ENCODE data around the gene SERINC2.

The SERINC2 gene

DNA sequence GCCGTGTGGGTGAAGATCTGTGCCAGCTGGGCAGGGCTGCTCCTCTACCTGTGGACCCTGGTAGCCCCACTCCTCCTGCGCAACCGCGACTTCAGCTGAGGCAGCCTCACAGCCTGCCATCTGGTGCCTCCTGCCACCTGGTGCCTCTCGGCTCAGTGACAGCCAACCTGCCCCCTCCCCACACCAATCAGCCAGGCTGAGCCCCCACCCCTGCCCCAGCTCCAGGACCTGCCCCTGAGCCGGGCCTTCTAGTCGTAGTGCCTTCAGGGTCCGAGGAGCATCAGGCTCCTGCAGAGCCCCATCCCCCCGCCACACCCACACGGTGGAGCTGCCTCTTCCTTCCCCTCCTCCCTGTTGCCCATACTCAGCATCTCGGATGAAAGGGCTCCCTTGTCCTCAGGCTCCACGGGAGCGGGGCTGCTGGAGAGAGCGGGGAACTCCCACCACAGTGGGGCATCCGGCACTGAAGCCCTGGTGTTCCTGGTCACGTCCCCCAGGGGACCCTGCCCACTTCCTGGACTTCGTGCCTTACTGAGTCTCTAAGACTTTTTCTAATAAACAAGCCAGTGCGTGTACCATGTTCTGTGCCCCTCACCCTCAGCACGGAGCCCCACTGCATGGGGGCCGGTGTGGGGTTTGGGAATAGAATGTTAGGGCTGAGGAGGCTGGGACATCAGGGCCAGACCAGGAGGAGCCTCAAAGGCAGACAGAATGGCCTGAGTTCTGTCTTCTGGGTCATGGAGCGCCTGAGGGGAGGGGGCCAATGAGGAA is 21.3 kb downstream of the SERINC2 start:
- no peak for DNase-seq (ENCODE audit: low spot score)

DNA sequence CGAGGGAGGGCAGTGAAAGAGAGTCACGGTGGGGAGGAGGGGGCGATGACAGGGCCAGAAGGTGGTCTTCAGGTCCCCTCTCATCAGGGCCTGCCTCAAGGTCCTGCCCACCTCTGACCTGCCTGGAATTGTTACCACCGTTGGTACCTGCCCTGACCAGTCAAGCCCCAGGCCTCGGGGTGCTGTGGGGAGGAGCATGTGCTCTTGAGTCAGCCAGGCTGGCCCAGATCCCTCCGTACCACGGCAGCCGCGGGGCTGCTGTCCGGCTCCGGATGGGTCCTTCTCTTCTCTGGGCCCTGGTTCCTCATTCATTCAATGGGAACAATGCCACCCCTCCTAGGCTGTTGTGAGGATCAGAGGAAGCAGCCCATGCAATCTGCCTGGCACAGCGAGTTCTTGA is 22.0 kb downstream of the SERINC2 start:
- no peak for DNase-seq (ENCODE audit: low spot score)

DNA sequence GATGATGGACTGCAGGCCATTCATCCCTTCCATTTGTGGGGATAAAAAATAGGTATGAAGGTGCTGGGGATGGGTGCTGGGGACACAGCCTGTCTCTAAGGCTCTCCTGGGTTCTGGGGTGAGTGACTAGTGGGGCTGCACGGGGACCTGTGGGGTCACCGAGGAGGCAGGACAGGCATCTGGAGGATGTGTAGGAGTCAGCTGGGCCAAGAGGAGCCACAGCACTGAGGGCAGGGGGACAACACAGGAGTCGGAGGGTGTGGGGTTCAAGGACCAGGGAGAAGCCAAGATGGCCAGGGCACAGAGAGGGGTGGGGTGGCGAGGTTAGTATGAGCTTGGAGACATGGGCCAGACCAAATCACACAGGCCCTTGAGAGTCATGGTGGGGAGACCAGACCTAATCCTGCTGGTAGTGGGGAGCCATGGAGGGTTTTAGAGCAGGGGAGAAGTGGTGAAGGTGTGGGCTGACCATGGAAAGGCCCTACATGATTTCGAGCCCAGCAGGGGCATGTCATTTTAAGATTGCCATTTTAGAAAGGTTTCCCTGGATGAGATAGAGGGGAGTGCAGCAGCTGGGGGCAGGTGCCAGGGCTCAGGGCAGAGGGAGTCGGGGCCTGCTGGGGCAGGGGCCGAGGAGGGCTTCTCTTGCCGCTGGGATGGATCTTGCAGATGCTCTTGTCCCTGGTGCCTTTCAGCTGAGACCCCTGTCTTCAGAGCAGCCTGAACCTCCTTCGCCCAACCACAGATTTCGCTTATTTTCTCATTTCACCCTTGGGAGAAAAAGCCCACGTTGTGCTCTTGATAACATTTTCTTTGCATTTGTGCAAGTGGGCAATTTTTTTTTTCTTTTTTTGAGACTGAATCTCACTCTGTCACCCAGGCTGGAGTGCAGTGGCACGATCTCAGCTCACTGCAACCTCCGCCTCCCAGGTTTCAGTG is 22.7 kb downstream of the SERINC2 start:
- no peak for DNase-seq (ENCODE audit: low spot score)

DNA sequence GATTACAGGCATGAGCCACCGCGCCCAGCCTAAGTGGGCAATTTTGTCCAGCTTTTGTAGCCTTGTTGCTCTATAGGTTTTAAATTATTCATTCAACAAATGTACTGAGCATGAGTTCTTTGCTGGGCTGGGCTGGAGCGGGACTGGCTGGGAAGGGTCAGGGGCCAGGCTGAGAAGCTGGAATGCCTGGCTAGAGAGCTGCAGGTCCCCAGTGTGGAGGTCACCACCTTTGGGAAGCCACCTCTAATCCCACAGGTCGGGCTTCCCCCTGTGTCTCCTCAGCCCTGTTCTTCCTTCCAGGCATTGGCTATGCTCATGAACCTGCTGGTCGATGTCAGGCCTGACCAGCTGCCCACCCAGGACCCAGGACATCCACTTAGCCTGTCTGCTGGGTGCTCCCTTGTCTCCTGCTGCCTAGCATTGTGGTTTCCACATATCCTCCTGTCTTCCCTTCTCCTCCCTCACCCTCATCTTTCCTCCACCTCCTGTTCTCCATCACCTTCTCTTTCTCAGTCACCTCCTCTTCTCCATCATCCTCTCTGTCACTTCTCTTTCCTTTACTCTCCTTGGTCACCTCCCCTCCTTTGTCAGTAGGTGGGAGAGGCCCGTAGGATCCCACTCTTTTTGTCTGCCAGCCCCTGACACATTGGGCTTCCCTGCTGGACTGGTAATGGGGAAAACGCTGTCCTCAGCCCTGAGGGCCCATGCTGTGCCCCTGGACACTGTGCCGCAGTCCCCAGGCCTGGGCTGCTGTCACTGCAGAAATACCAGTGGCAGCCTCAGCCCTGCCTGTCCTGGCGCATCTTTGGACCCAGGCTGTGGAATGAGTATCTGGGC is 23.8 kb downstream of the SERINC2 start:
- DNase-seq (ENCODE audit: low spot score): no peak

DNA sequence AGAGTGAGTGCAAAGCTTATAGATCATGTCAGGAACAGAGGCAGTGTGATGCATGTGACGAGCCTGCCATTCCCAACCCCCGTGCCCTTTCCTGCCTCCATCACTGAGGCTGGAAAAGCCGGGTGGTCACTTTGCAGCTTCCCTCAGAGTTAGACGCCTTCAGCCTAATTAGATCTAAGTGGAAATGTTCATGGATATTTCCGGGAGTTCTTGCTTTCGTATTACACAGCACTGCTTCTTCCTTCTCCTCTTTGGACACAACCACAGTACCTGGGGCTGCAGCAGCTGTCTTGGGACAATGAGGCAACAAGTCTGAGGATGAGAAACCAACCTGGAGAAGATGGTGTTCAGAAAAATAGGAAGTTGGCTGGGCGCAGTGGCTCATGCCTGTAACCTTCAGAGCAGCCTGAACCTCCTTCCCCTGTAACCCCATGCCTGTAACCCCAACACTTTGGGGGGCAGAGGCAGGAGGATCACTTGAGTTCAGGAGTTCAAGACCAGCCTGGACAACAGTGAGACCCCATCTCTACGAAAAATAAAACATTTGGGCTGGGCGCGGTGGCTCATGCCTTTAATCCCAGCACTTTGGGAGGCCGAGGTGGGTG is 24.5 kb downstream of the SERINC2 start:
- DNase-seq (ENCODE audit: low spot score): no peak

DNA sequence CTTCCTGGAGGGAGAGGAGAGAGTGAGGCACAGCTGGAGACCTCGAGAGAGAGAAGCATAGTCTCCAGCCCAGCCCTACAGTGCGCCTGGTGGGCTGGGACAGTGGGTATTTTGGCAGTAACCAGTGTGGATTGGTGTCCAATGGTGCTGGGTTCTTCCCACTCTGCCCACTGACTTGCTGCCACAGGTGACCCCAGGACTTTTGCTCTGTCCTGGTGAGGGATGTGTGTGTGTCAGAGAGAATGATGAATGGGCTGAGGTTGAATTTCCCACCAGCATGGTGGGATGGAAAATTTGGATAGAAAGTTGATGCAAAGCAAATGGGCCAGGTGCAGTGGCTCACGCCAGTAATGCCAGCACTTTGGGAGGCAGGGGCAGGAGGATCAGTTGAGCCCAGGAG is 26.3 kb downstream of the SERINC2 start:
- no peak for DNase-seq (ENCODE audit: low spot score)

DNA sequence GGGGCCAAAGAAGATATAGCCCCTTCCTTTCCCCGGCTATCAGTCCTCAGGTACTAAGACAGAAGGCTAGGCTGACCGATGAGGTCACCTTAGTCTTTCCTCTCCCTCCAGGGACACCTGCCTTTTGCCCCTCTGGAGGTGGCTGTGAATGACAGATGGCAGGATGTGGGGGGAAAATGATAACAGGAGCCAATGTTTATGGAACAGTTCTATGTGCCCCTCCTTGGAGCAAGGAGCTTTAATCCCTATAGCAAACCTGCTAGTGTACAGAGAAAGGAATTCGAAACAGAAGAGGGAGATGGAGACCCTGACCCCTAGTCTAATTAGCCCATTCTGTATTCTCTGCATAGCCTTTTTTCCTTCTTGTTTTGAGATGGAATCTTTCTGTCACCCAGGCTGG is 28.1 kb downstream of the SERINC2 start:
- no peak for DNase-seq (ENCODE audit: low spot score)

DNA sequence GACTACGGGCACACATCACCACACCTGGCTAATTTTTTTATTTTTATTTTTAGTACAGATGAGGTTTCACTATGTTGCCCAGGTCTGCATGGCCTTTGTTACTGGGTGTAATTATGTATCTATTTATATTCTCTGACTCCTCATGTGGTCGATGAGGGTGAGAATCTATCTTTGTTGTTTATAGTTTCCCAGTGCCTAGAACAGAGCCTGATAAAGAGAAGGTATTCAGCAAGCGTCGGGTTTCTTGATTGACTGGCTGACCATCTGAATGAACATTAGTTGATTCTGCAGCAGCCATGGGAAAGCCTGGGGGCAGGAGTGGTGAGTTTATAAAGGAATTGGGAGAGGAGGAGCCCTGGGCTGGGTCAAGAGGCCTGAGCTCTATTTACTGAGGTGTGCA is 28.5 kb downstream of the SERINC2 start:
- DNase-seq (ENCODE audit: low spot score): no peak

DNA sequence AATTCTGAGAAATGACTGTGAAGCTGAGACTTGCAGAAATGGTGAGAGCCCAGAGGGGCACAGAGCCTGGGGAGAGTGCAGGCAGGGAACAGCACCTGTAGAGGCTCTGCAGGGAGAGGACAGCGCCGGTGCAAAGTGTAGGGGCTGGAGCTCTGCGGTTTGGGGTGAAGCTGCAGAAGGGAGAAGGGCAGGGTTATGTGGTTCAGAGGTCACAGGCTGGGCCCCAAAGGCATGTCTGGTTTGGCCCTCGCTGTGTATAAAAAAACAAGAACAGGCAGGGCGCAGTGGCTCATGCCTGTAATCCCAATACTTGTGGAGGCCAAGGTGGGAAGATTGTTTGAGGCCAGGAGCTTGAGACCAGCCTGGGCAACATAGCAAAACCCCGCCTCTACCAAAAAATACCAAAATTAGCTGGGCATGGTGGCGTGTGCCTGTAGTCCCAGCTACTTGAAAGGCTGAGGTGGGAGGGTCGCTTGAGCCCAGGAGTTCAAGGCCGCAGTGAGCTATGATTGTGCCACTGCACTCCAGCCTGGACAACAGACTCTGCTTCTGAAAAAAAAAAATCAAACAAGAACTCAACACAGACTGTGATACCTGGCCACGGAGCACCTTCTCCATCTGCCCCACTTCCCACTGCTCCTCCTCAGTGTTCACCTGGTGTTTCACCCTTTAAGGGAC is 29.1 kb downstream of the SERINC2 start:
- DNase-seq (ENCODE audit: low spot score): no peak

DNA sequence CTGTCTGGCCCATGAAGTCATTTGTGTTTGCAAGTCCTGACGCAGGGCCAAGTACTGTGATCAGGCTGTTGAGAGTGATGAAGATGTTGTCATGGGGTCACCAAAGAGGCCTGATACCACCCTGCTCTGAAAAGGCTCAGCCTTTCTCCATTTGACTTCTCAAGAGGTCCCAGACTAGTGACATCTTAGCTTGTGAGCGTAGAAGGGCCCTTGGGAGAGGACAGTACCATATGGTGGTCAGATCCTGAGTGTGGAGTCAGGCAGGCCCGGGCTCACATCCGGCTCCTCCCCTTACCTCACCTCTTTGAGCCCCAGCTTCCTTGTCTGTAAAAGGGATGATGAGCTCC is 29.6 kb downstream of the SERINC2 start:
- no peak for DNase-seq (ENCODE audit: low spot score)

DNA sequence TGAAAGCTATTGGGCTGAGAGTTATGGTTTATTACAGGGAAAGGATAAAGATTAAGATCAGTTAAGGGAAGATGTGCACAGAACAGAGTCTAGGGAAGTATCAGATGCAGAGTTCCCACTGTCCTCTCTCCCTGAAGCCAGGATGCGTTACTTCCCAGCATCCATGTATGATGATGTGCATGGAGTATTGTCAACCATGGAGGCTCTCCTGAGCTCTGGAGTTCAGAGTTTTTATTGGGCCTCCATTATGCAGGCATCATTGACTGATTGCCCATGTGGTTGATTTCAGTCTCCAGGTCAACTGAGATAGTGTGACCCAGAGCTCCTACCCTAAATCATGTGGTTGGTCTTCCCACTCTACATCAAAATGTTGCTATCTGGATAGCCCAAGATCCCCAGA is 30.7 kb downstream of the SERINC2 start:
- no peak for DNase-seq (ENCODE audit: low spot score)

DNA sequence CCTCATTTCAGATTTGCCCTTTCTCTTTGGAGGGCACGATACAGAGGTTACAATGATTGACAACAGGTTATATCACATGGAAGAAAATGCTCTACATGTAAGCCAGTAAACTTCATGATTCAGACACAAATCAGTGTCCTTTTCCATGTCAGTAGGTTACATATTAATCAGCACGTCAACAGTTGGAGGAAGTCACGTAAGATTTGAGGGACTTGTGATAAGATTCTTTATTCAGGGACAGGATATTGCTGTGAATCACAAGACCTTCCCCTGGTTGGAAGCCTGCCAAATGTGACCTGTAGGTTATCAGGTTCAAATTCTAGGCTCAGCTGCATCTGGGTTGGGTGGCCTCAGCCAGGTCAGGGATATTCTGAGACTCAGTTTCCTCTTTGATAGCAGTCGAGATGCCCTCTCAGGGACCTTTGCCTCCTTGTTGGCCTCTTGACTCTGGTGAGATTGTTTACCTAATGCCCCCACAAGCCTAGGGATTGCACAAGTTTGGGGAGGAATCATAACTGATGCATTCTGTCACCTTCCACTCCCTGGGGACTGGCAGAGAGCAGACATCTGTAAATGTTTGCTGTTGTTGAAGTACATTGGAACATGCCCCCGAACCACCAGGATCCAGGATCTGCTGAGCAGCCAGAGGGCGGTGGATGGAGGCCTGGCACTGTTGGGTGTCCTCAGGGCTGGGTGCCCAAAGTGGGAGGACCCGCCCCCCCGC is 31.9 kb downstream of the SERINC2 start:
- DNase-seq (ENCODE audit: low spot score): no peak

DNA sequence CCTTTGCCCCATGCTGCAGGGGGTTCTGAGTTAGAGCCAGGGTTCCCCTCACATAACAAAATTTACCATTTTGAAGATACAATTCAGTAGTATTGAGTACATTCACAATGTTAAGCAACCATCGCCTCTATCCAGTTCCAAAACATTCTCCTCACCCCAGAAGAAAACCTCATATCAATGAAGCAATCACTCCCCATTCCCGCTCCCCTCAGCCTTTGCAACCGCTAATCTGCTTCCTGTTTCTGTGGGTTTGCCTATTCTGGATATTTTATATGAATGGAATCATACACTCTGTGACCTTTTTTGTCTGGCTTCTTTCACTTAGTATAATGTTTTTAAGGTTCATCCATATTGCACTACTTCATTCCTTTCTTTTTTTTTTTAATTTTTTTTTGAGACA is 32.9 kb downstream of the SERINC2 start:
- DNase-seq (ENCODE audit: low spot score): no peak

DNA sequence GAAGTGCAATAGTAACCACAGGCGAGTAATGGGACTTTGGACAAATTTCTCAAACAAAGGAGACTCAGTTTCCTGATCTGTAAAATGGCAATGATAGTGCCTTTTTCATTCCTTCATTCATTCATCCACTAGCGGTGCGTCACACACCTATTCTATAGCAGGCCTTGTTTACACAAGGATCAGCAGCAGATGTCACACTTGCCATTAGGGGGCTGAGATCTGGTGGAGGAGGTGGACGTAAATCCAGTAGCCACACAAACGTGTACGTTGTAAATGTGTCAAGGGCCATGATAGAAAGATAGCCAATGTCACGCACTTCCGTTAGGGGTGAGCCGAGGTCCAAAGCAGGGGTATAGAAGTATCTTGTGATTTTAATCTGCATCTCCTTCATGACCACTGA is 34.2 kb downstream of the SERINC2 start:
- no peak for DNase-seq (ENCODE audit: low spot score)

DNA sequence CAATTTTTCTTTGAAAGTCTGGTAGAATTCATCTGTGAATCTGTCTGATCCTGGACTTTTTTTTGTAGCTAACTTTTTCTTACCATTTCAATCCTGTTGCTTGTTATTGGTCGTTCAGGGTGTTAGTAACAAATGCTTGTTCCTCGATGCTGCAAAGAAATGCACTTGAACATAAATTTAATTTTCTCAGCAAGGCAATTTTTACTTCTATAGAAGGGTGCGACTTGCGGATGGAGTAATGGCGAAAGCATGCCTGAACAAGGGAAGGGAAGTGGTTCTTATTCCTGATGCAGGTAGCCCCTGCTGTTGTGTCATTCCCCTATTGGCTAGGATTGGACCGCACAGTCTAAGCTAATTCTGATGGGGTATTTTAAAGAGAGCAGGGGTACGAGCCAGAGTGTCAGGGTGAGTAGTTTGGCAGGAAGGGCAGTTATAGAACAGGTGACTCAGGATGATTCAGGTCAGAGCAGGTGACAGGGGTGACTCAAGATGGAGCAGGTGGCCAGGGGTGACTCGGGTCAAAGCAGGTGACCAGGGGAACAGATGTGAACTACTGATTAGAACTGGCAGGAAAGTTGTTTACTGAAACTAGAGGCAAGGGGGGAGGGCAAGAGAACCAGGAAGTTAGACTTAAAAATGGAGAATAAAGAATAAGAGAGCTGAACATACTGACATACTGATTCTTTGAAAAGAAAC is 40.5 kb downstream of the SERINC2 start:
- no peak for DNase-seq (ENCODE audit: low spot score)

DNA sequence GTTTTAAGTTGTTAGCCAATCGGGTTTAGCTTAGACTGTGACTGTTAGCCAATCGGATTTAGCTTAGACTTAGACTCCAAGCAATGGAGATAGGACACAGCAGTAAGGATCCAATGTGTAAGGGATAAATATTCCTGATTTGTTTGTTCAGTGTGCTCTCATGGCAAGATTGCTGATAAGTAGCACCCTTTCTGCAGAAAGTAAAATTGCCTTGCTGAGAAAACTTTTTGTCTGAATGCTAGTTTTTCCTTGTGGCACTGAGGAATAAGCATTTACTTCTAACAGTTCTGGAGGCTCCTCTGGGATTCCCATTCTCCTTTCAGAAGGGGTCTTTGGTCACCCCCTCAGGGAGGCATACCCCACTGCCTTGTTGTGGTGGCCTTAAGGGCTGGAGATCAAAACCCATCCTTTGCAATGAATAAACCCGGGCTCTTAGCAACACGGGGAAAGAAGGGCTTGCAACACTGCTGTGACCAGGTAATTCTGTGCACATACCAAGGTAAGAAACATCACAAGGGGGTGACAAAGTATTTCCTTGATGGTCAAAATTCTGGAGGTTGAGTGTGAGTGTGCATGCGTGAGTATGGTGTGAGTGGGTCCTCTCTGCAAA is 45.4 kb downstream of the SERINC2 start:
- DNase-seq (ENCODE audit: low spot score): no peak

DNA sequence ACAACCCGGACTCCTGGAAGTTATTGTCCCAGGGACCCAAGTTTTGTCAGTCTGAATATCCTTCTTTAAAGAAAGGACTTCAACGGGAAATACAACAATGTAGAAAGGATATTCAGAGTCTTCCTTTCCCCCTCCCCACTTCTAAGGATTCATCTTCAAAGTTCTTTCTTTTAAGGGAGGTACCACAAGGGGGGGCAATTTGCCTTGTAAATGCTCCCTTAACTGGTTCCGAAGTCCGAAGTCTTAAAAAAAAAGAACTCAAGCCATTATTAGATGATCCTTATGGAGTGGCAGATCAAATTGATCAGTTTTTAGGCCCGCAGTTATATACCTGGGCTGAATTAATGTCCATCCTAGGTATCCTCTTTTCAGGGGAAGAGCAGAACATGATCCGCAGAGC is 47.0 kb downstream of the SERINC2 start:
- DNase-seq (ENCODE audit: low spot score): no peak

DNA sequence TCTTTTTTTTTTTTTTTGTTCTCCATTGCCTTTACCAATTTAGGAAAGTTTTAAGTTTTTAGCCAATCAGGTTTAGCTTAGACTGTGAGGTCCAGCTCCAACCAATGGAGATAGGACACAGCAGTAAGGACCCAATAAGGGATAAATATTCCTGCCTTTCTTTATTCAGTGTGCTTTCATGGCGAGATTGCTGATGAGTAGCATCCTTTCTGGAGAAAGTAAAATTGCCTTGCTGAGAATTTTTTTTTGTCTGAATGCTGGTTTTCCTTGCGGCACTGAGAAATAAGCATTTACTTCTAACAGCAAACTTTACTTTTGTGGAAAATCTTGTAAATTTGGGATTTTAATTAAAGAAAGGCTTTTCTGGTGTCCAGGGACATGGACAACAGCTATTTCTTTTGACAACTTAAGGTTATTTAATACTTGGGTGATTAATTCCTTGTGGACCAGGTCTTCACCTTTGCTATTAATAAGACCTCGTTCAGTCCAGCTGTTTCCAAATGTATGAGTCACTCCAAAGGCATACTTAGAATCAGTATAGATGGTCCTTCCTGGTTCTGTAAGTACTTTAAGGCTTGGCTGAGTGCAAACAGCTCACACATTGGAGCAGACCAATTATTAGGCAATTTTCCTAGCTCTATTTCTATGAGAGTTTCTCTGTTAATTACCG is 54.1 kb downstream of the SERINC2 start:
- DNase-seq (ENCODE audit: low spot score): no peak

DNA sequence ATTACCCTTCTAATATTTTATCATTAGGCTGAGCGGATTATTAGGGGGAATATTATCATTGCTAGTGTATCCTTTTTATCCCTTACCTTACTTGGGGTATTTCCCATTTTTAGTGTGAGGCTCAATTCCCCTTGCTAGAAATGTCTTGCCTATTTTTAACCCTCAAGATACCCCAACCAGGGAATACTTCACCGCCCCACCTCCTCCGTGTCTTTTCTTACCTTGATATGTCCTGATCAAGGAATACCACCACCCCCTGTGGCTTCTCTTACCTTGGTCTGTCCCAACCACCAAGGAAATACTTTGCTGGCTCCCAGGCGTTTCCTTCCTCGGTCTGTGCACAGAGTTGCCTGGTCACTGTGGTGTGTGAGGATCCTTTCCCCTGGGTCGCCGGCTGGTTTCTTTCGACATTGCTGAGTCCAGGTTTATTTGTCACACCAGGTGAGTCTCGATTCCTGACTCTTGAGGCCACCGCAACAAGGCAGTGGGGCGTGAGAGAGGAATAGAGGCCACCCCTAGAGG is 57.8 kb downstream of the SERINC2 start:
- DNase-seq (ENCODE audit: low spot score): no peak

Measured in SW480 (cell line).